RWPE1 (cell line): ENCODE data around the gene GAL3ST2.

Source experiments
- CTCF ChIA-PET: fragments of 350-600 bp; sonication (Branson Sonifier 250); formaldehyde crosslinking; extraction: SDS; loops from one replicate; lab custom pipeline; 2021; lab: Yijun Ruan, JAX
- POLR2A ChIA-PET: fragments of 400-600 bp; formaldehyde crosslinking; extraction: SDS; loops from one replicate; lab custom pipeline; 2020; ENCODE audit warnings: antibody characterized with exemption; ENCODE audit not compliant: low non-redundant PET; lab: Yijun Ruan, JAX
- DNase-seq: peaks from one replicate; pipeline ENCODE4 v3.0.0; 2012; ENCODE audit warnings: low spot score
- H3K27ac ChIP-seq: fragments of 450-650 bp; 2 replicates; pipeline ENCODE4 v1.5.1; 2017
- CTCF ChIP-seq: fragments of 450-650 bp; conservative IDR thresholded peaks from 2 replicates; pipeline ENCODE4 v1.5.1; 2017; ENCODE audit warnings: low read depth, mild to moderate bottlenecking

The GAL3ST2 gene

GRCh38 chr2:241852981-241853631 lies 76.5 kb downstream of the GAL3ST2 start:
- H3K27ac ChIP-seq, result no peak overlapping the region
- DNase-seq, result no peak
- CTCF ChIA-PET, result interaction anchor here (0.6 kb wide), 1 partner anchor 15 kb away, joined by 3 read pairs; no protein-coding TSS in a partner anchor
- TF ChIP-seq CTCF, result no peak
- POLR2A ChIA-PET, result no interaction called here
